ENCODE measurements around the gene KRTAP21-3. TPM values are rescaled to one million over a fixed set of nuclear protein-coding genes. Genes with fewer than 3 reads are reported as not detected.

The KRTAP21-3 gene, protein sequence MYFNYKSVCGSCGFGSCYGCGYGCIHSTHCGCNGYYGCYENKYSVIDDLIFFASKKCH
- not detected in 2 replicates for total RNA-seq

DNA sequence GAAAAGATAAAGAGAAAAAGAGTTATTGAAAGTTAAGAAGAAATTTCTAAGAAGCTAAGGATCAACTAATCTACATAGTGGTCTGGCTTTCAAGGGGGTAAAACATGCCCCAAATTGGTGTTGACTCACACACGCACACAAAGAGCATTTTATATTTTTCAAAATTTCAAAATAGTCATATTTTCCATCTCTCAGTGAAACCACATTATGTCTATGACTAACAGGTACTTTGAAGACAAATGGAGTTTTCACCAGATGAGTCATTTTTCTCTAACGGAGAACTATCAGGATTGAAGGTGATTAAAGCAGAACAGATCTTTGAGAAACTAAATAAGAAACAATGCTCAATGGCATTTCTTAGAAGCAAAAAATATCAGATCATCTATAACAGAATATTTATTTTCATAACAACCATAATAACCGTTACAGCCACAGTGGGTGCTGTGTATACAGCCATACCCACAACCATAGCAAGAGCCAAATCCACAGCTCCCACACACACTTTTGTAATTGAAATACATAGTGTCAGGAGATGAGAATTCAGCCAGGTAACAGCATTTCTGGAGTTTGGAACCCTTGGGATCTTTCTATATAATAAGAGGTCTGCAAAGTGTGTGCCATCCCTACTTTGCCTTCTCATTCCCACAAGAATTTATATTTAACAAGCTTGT, at the start of gene KRTAP21-3:
KRTAP21-3 (minus strand) TSS at position 539 of the 671 bp plus-strand sequence; CDS start at position 521, 18 bp downstream.

DNA sequence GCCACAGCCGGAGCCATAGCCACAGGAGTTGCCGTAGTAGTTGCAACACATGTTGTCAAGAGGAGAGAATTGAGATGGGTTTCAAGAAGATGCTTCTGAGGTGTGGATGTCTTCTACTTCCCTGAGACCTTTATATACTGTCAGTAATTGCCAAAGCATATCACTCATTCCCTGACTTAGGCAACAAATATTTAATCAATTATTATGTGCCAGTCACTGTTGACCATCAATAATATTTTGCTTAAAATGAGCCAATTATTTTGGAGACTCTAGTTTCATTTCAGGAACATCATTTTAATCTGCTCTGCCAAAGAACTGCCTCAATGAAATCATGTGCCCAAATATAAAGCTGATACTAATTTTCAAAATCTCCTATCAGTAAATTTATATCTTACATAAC, 36.8 kb upstream of the KRTAP21-3 start, which contains the start of gene KRTAP21-1:
KRTAP21-1 (minus strand) TSS at position 101 of the 400 bp plus-strand sequence; CDS start at position 51, 50 bp downstream.

DNA sequence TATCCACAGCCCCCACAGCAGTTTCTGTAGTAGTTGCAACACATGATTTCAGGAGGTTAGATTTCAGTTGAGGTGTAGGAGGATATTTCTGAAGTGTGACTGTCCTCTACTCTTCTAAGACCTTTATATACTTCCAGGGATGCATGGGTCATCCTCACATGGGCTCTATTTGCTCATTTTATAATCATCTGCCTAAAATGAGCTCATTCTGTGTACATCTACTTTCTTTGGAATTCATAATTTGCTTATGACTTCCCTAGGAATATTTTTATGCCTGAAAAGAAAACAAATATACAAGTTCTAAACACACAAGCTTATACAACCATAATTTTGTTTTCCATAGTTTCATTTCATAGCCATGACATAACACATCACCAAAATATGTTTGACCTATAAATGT, 28.6 kb upstream of the KRTAP21-3 start, which contains the start of gene KRTAP21-2:
KRTAP21-2 (minus strand) TSS at position 101 of the 400 bp plus-strand sequence; CDS start at position 44, 57 bp downstream.

Other genes starting within 250 kb of the KRTAP21-3 start
- gene KRTAP19-1, start 238.4 kb downstream of the KRTAP21-3 start, total RNA-seq, result not detected in 2 replicates
- gene KRTAP19-2, start 231.3 kb downstream of the KRTAP21-3 start, total RNA-seq, result not detected in 2 replicates
- gene KRTAP19-3, start 226.8 kb downstream of the KRTAP21-3 start, total RNA-seq, result not detected in 2 replicates
- gene KRTAP19-4, start 221.6 kb downstream of the KRTAP21-3 start, total RNA-seq, result not detected in 2 replicates
- gene KRTAP19-5, start 216.6 kb downstream of the KRTAP21-3 start, total RNA-seq, result not detected in 2 replicates
- not detected in 2 replicates for gene KRTAP19-6, start 176.9 kb downstream of the KRTAP21-3 start, total RNA-seq
- gene KRTAP19-7, start 157.5 kb downstream of the KRTAP21-3 start, total RNA-seq, result not detected in 2 replicates
- gene KRTAP22-2, start 128.4 kb downstream of the KRTAP21-3 start, total RNA-seq, result not detected in 2 replicates
- gene KRTAP6-3, start 126.3 kb downstream of the KRTAP21-3 start, total RNA-seq, result not detected in 2 replicates
- not detected in 2 replicates for gene KRTAP6-2, start 119.9 kb downstream of the KRTAP21-3 start, total RNA-seq
- gene KRTAP22-1, start 117.7 kb downstream of the KRTAP21-3 start, total RNA-seq, result not detected in 2 replicates
- gene KRTAP6-1, start 104.8 kb downstream of the KRTAP21-3 start, total RNA-seq, result not detected in 2 replicates
- not detected in 2 replicates for gene KRTAP20-1, start 102.4 kb downstream of the KRTAP21-3 start, total RNA-seq
- not detected in 2 replicates for gene KRTAP20-4, start 98.2 kb downstream of the KRTAP21-3 start, total RNA-seq
- not detected in 2 replicates for gene KRTAP20-2, start 83.6 kb downstream of the KRTAP21-3 start, total RNA-seq
- not detected in 2 replicates for gene KRTAP20-3, start 75.9 kb downstream of the KRTAP21-3 start, total RNA-seq
- gene KRTAP21-2, start 28.5 kb upstream of the KRTAP21-3 start, total RNA-seq, result not detected in 2 replicates
- not detected in 2 replicates for gene KRTAP21-1, start 36.7 kb upstream of the KRTAP21-3 start, total RNA-seq
- not detected in 2 replicates for gene KRTAP8-1, start 94.5 kb upstream of the KRTAP21-3 start, total RNA-seq
- not detected in 2 replicates for gene KRTAP7-1, start 111.0 kb upstream of the KRTAP21-3 start, total RNA-seq
- gene KRTAP11-1, start 162.8 kb upstream of the KRTAP21-3 start, total RNA-seq, result not detected in 2 replicates

All from bladder microvascular endothelial cell (primary cell).